Endodermal cell (in vitro differentiated cells): ENCODE measurements around the gene CTDSP2. TPM values are rescaled to one million over a fixed set of nuclear protein-coding genes. Genes with fewer than 3 reads are reported as not detected.
"Not testable (repeated sequence)": the region's sequence is repeated elsewhere in the genome, so short reads cannot be mapped to it uniquely, and the experiment has no call there.

Source experiments
- DNase-seq: peaks from one replicate; pipeline ENCODE4 v3.0.0-alpha.2; 2017
- H3K27ac ChIP-seq: 2 replicates; pipeline ENCODE4 v1.5.1; 2013; ENCODE audit warnings: mild to moderate bottlenecking, low read depth, low read length, moderate library complexity
- H3K27me3 ChIP-seq: 2 replicates; pipeline ENCODE4 v1.6.1; 2013; ENCODE audit warnings: mild to moderate bottlenecking, low read length, moderate library complexity; ENCODE audit not compliant: insufficient read depth, control insufficient read depth, poor library complexity, severe bottlenecking
- H3K36me3 ChIP-seq: 2 replicates; pipeline ENCODE4 v1.7.0; 2013; ENCODE audit warnings: mild to moderate bottlenecking, low read length, moderate library complexity; ENCODE audit not compliant: control insufficient read depth, insufficient read depth
- H3K4me1 ChIP-seq: one replicate; pipeline ENCODE4 v1.7.0; 2013; ENCODE audit warnings: low read length; ENCODE audit not compliant: control insufficient read depth, insufficient read depth
- H3K4me3 ChIP-seq: 2 replicates; pipeline ENCODE4 v1.5.1; 2013; ENCODE audit warnings: mild to moderate bottlenecking, low read length, moderate library complexity
- H3K9ac ChIP-seq: 2 replicates; pipeline ENCODE4 v1.6.1; 2013; ENCODE audit warnings: mild to moderate bottlenecking, low read length, moderate library complexity; ENCODE audit not compliant: poor library complexity, severe bottlenecking; ENCODE audit errors: extremely low read depth
- H3K9me3 ChIP-seq: 2 replicates; pipeline ENCODE4 v1.6.1; 2013; ENCODE audit warnings: mild to moderate bottlenecking, low read length, moderate library complexity; ENCODE audit not compliant: control insufficient read depth
- H3K27ac Mint-ChIP-seq: 2 replicates; pipeline ENCODE4 v1.8.0; 2020; ENCODE audit warnings: mixed read lengths
- H3K27me3 Mint-ChIP-seq: 2 replicates; pipeline ENCODE4 v1.8.0; 2021; ENCODE audit warnings: mild to moderate bottlenecking, mixed read lengths; ENCODE audit not compliant: insufficient read depth
- H3K36me3 Mint-ChIP-seq: 2 replicates; pipeline ENCODE4 v1.8.0; 2020; ENCODE audit warnings: low read depth, mixed read lengths
- H3K4me1 Mint-ChIP-seq: 2 replicates; pipeline ENCODE4 v1.8.0; 2020; ENCODE audit warnings: mixed read lengths
- H3K4me3 Mint-ChIP-seq: 2 replicates; pipeline ENCODE4 v1.8.0; 2020; ENCODE audit warnings: mild to moderate bottlenecking, moderate library complexity, mixed read lengths
- H3K9me3 Mint-ChIP-seq: 2 replicates; pipeline ENCODE4 v1.8.0; 2020; ENCODE audit warnings: mild to moderate bottlenecking, mixed read lengths
- WGBS, 2 experiments: methylation state at CpG; one replicate each; pipeline versions ENCODE4 v1.1.5 to v1.1.7; 2013; ENCODE audit warnings: missing lambda C conversion rate in 2 of 2, mixed read lengths in 1 of 2; ENCODE audit not compliant: insufficient coverage in 1 of 2, insufficient read length in 1 of 2; 5-methylcytosine and 5-hydroxymethylcytosine counted together
- total RNA-seq, 2 donors: library from RNA; stranded (reverse); fragmentation: NEBNext Ultra II Directional in 1 of 2; extraction: Animal tissue kit (Norgen Biotek cat#: 25700) in 1 of 2; gene quantifications; 2 replicates in 1 of 2; 3 replicates in 1 of 2; pipeline ENCODE4 v1.2.1, GENCODE V29; 2021
- TF ChIP-seq, protein P1 (sequence below): fragments of 200-600 bp; sonication (generic); conservative IDR thresholded peaks from 2 replicates; pipeline ENCODE4 v1.5.0; 2021; ENCODE audit warnings: antibody characterized with exemption, mild to moderate bottlenecking

Gene CTDSP2
- total RNA-seq, 2 donors from 2014 or later, result 137 to 148 TPM

GRCh38 chr12:57883057-57883456 lies 36.5 kb upstream of the CTDSP2 start:
- no peak overlapping the region for H3K4me3 Mint-ChIP-seq
- TF ChIP-seq, protein P1, sequence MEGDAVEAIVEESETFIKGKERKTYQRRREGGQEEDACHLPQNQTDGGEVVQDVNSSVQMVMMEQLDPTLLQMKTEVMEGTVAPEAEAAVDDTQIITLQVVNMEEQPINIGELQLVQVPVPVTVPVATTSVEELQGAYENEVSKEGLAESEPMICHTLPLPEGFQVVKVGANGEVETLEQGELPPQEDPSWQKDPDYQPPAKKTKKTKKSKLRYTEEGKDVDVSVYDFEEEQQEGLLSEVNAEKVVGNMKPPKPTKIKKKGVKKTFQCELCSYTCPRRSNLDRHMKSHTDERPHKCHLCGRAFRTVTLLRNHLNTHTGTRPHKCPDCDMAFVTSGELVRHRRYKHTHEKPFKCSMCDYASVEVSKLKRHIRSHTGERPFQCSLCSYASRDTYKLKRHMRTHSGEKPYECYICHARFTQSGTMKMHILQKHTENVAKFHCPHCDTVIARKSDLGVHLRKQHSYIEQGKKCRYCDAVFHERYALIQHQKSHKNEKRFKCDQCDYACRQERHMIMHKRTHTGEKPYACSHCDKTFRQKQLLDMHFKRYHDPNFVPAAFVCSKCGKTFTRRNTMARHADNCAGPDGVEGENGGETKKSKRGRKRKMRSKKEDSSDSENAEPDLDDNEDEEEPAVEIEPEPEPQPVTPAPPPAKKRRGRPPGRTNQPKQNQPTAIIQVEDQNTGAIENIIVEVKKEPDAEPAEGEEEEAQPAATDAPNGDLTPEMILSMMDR, result no peak
- peaks cover 14% of the 10 kb centered on the region for H3K9me3 Mint-ChIP-seq
- Histone ChIP-seq H3K4me1 (peaks cover 2% of the 10 kb centered on the region), H3K4me3 (no peak overlapping the region), H3K9ac (no peak overlapping the region), H3K27me3 (no peaks in the 10 kb centered on the region), H3K36me3 (no peaks in the 10 kb centered on the region), H3K27ac (no peak overlapping the region), H3K9me3 (peaks cover 10% of the 10 kb centered on the region)
- H3K27ac Mint-ChIP-seq, result no peak overlapping the region
- no peaks in the 10 kb centered on the region for H3K36me3 Mint-ChIP-seq
- DNase-seq, result no peak
- peaks cover 2% of the 10 kb centered on the region for H3K27me3 Mint-ChIP-seq
- WGBS, 2 experiments, result 63 to 100% methylated on average over 1 of the region's 1 CpG
- peaks cover 9% of the 10 kb centered on the region for H3K4me1 Mint-ChIP-seq

- DNase-seq, result no peak
- no peaks in the 10 kb centered on the region for H3K36me3 ChIP-seq
- Mint-ChIP-seq H3K36me3 (no peaks in the 10 kb centered on the region), H3K27me3 (peaks cover 4% of the 10 kb centered on the region), H3K27ac (no peak overlapping the region), H3K4me3 (no peak overlapping the region), H3K9me3 (peaks cover 14% of the 10 kb centered on the region), H3K4me1 (peaks cover 6% of the 10 kb centered on the region)
- no peaks in the 10 kb centered on the region for H3K4me1 ChIP-seq
- H3K9me3 ChIP-seq, result peaks cover 10% of the 10 kb centered on the region
- H3K27me3 ChIP-seq, result no peaks in the 10 kb centered on the region
- H3K9ac ChIP-seq, result no peak overlapping the region
- TF ChIP-seq, protein P1, result no peak
- H3K27ac ChIP-seq, result no peak overlapping the region
- no peak overlapping the region for H3K4me3 ChIP-seq
Observed at GRCh38 chr12:57882575-57882974, 36.0 kb upstream of the CTDSP2 start.

- H3K27ac ChIP-seq, result no peak overlapping the region
- peaks cover 14% of the 10 kb centered on the region for H3K9me3 Mint-ChIP-seq
- H3K4me1 ChIP-seq, result no peaks in the 10 kb centered on the region
- H3K9me3 ChIP-seq, result peaks cover 10% of the 10 kb centered on the region
- H3K27me3 Mint-ChIP-seq, result peaks cover 5% of the 10 kb centered on the region
- no peak overlapping the region for H3K4me3 Mint-ChIP-seq
- H3K36me3 Mint-ChIP-seq, result no peaks in the 10 kb centered on the region
- no peaks in the 10 kb centered on the region for H3K27me3 ChIP-seq
- no peaks in the 10 kb centered on the region for H3K36me3 ChIP-seq
- H3K4me3 ChIP-seq, result no peak overlapping the region
- H3K27ac Mint-ChIP-seq, result no peak overlapping the region
- no peak for DNase-seq
- H3K4me1 Mint-ChIP-seq, result peaks cover 6% of the 10 kb centered on the region
- no peak overlapping the region for H3K9ac ChIP-seq
- TF ChIP-seq, protein P1, result no peak
Observed at GRCh38 chr12:57881475-57881874, 34.9 kb upstream of the CTDSP2 start.

- not testable (repeated sequence) for DNase-seq, H3K36me3 ChIP-seq, H3K4me1 Mint-ChIP-seq, H3K4me3 ChIP-seq, H3K4me3 Mint-ChIP-seq, H3K36me3 Mint-ChIP-seq, H3K9ac ChIP-seq, H3K4me1 ChIP-seq, H3K27ac ChIP-seq, H3K27ac Mint-ChIP-seq, H3K27me3 ChIP-seq, H3K9me3 ChIP-seq, H3K27me3 Mint-ChIP-seq
- 96 to 98% methylated on average over 6 to 8 of the region's 9 CpGs for WGBS, 2 experiments
- peaks cover 14% of the 10 kb centered on the region for H3K9me3 Mint-ChIP-seq
Observed at GRCh38 chr12:57881035-57881434, 34.5 kb upstream of the CTDSP2 start.
